ENCODE data around the gene PAX2.

Gene PAX2

DNA sequence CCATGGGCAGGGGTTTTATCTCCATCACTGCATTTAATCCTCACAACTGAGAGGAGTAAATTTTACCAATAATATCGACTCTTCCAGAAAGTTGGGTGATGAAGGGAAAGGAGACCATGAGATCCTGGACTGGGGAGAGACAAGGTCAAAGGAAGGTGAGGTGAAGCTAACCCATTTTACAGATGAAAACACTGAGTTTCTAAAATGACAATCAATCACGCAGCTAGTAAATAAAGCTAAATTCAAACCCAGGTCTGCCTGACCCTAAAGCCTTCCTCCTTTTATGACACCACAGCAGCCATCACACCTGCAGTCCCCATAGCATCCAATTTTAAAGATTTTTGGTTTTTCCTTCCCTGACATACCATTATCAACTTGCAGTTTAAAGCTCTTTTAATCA is 103.4 kb downstream of the PAX2 start:
- TF ChIP-seq SPI1 (IDR thresholded peaks at IDR 0.05; ENCODE audit: borderline replicate concordance, low read depth) (no peak), POLR2AphosphoS5 (IDR thresholded peaks at IDR 0.05; ENCODE audit: low read depth) (no peak), GABPA (IDR thresholded peaks at IDR 0.05; ENCODE audit: low read depth) (no peak)
- TF ChIP-seq, protein P1, sequence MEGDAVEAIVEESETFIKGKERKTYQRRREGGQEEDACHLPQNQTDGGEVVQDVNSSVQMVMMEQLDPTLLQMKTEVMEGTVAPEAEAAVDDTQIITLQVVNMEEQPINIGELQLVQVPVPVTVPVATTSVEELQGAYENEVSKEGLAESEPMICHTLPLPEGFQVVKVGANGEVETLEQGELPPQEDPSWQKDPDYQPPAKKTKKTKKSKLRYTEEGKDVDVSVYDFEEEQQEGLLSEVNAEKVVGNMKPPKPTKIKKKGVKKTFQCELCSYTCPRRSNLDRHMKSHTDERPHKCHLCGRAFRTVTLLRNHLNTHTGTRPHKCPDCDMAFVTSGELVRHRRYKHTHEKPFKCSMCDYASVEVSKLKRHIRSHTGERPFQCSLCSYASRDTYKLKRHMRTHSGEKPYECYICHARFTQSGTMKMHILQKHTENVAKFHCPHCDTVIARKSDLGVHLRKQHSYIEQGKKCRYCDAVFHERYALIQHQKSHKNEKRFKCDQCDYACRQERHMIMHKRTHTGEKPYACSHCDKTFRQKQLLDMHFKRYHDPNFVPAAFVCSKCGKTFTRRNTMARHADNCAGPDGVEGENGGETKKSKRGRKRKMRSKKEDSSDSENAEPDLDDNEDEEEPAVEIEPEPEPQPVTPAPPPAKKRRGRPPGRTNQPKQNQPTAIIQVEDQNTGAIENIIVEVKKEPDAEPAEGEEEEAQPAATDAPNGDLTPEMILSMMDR (IDR thresholded peaks at IDR 0.05; ENCODE audit: insufficient read depth, low read length), result no peak
- TF ChIP-seq, protein P2, sequence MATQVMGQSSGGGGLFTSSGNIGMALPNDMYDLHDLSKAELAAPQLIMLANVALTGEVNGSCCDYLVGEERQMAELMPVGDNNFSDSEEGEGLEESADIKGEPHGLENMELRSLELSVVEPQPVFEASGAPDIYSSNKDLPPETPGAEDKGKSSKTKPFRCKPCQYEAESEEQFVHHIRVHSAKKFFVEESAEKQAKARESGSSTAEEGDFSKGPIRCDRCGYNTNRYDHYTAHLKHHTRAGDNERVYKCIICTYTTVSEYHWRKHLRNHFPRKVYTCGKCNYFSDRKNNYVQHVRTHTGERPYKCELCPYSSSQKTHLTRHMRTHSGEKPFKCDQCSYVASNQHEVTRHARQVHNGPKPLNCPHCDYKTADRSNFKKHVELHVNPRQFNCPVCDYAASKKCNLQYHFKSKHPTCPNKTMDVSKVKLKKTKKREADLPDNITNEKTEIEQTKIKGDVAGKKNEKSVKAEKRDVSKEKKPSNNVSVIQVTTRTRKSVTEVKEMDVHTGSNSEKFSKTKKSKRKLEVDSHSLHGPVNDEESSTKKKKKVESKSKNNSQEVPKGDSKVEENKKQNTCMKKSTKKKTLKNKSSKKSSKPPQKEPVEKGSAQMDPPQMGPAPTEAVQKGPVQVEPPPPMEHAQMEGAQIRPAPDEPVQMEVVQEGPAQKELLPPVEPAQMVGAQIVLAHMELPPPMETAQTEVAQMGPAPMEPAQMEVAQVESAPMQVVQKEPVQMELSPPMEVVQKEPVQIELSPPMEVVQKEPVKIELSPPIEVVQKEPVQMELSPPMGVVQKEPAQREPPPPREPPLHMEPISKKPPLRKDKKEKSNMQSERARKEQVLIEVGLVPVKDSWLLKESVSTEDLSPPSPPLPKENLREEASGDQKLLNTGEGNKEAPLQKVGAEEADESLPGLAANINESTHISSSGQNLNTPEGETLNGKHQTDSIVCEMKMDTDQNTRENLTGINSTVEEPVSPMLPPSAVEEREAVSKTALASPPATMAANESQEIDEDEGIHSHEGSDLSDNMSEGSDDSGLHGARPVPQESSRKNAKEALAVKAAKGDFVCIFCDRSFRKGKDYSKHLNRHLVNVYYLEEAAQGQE (IDR thresholded peaks at IDR 0.05; ENCODE audit: insufficient replicate concordance, low read depth), result no peak
- no peak overlapping the region for H3K27ac ChIP-seq (replicated peaks)
- no peak overlapping the region for H3K4me3 ChIP-seq (replicated peaks; ENCODE audit: insufficient read depth, low read length)
- no peak for DNase-seq (ENCODE audit: low read depth in 1 of 2, low spot score in 1 of 2)
- peaks cover 14% of the 10 kb centered on the region for H3K27me3 ChIP-seq (ENCODE audit: insufficient read depth, poor library complexity, severe bottlenecking)

- no peak for DNase-seq (ENCODE audit: low read depth in 1 of 2, low spot score in 1 of 2)
- no peak overlapping the region for H3K4me3 ChIP-seq (replicated peaks; ENCODE audit: insufficient read depth, low read length)
- peaks cover 5% of the 10 kb centered on the region for H3K27me3 ChIP-seq (ENCODE audit: insufficient read depth, poor library complexity, severe bottlenecking)
- H3K27ac ChIP-seq (replicated peaks), result no peak overlapping the region
- TF ChIP-seq, protein P2 (IDR thresholded peaks at IDR 0.05; ENCODE audit: insufficient replicate concordance, low read depth), result no peak
- no peak for TF ChIP-seq GABPA (IDR thresholded peaks at IDR 0.05; ENCODE audit: low read depth)
These were observed 112.9 kb downstream of the PAX2 start for GRCh38 chr10:100858261-100858660.

- Histone ChIP-seq H3K27ac (replicated peaks) (no peak overlapping the region), H3K27me3 (ENCODE audit: insufficient read depth, poor library complexity, severe bottlenecking) (peaks cover 5% of the 10 kb centered on the region), H3K4me3 (replicated peaks; ENCODE audit: insufficient read depth, low read length) (no peak overlapping the region)
- TF ChIP-seq, protein P1 (IDR thresholded peaks at IDR 0.05; ENCODE audit: insufficient read depth, low read length), result no peak
- TF ChIP-seq POLR2AphosphoS5 (IDR thresholded peaks at IDR 0.05; ENCODE audit: low read depth) (no peak), GABPA (IDR thresholded peaks at IDR 0.05; ENCODE audit: low read depth) (no peak), SPI1 (IDR thresholded peaks at IDR 0.05; ENCODE audit: borderline replicate concordance, low read depth) (no peak)
- TF ChIP-seq, protein P2 (IDR thresholded peaks at IDR 0.05; ENCODE audit: insufficient replicate concordance, low read depth), result peak; percentile 63
- no peak for DNase-seq (ENCODE audit: low read depth in 1 of 2, low spot score in 1 of 2)
These were observed 113.5 kb downstream of the PAX2 start for GRCh38 chr10:100858747-100859483.
